Muscle of back (tissue), 13 donors: ENCODE results near the gene RCN2. TPM values are rescaled to one million over a fixed set of nuclear protein-coding genes. Genes with fewer than 3 reads are reported as not detected.
"Not testable (repeated sequence)": the region's sequence is repeated elsewhere in the genome, so short reads cannot be mapped to it uniquely, and the experiment has no call there.

Source experiments
- DNase-seq, 3 donors: peaks; one replicate each; pipeline versions ENCODE4 v3.0.0 to v3.0.0-alpha.2; 2013
- long read RNA-seq, 9 donors: transcript quantifications; one replicate each; lab custom pipeline, GENCODE V29; 2026
- polyA plus RNA-seq, 10 donors: library from polyadenylated mRNA; unstranded; fragments of 120-200 nt; gene quantifications; one replicate each; pipeline ENCODE4 v1.2.1, GENCODE V29; 2013; ENCODE audit not compliant: insufficient read length in 10 of 10

Gene RCN2
- polyA plus RNA-seq = 100 to 1,000 TPM in 8 of 10 donors, 10 to 100 TPM in 2; 98.7 to 131 (median 115) TPM
- long read RNA-seq, donor 1, full-length matches to known transcripts = 40 of 46 reads
- long read RNA-seq, donor 1, partial matches to known transcripts = 6 of 46 reads
- long read RNA-seq, donor 1, other reads (novel, unspliced or antisense) = 0 of 46 reads
- long read RNA-seq, donor 2, full-length matches to known transcripts = 41 of 108 reads
- long read RNA-seq, donor 2, partial matches to known transcripts = 67 of 108 reads
- long read RNA-seq, donor 2, other reads (novel, unspliced or antisense) = 0 of 108 reads
- long read RNA-seq, donor 3 = 0 reads
- long read RNA-seq, donor 4, full-length matches to known transcripts = 42 of 50 reads
- long read RNA-seq, donor 4, partial matches to known transcripts = 8 of 50 reads
- long read RNA-seq, donor 4, other reads (novel, unspliced or antisense) = 0 of 50 reads
- long read RNA-seq, donor 5, full-length matches to known transcripts = 78 of 90 reads
- long read RNA-seq, donor 5, partial matches to known transcripts = 12 of 90 reads
- long read RNA-seq, donor 5, other reads (novel, unspliced or antisense) = 0 of 90 reads
- long read RNA-seq, donor 6, full-length matches to known transcripts = 57 of 66 reads
- long read RNA-seq, donor 6, partial matches to known transcripts = 9 of 66 reads
- long read RNA-seq, donor 6, other reads (novel, unspliced or antisense) = 0 of 66 reads
- long read RNA-seq, donor 7, full-length matches to known transcripts = 51 of 51 reads
- long read RNA-seq, donor 7, partial matches to known transcripts = 0 of 51 reads
- long read RNA-seq, donor 7, other reads (novel, unspliced or antisense) = 0 of 51 reads
- long read RNA-seq, donor 8, full-length matches to known transcripts = 32 of 44 reads
- long read RNA-seq, donor 8, partial matches to known transcripts = 12 of 44 reads
- long read RNA-seq, donor 8, other reads (novel, unspliced or antisense) = 0 of 44 reads
- long read RNA-seq, donor 9, full-length matches to known transcripts = 5 of 5 reads
- long read RNA-seq, donor 9, partial matches to known transcripts = 0 of 5 reads
- long read RNA-seq, donor 9, other reads (novel, unspliced or antisense) = 0 of 5 reads

GRCh38 chr15:76931397-76932134, at the start of gene RCN2:
TSS of gene RCN2 (plus strand) at chr15:76931749. CDS start at chr15:76931842, 93 bp downstream.
- DNase-seq = peak; percentile 95 to 99 (median 97)

GRCh38 chr15:76885212-76885611, 46.3 kb upstream of the RCN2 start:
- DNase-seq = no peak

- DNase-seq = not testable (repeated sequence)
These were observed 44.0 kb upstream of the RCN2 start for GRCh38 chr15:76887280-76888141.

- not testable (repeated sequence) for DNase-seq
These were observed 38.7 kb upstream of the RCN2 start for GRCh38 chr15:76892836-76893235.

GRCh38 chr15:76894174-76894573, 37.4 kb upstream of the RCN2 start:
- DNase-seq = no peak

GRCh38 chr15:76898102-76898501, 33.4 kb upstream of the RCN2 start:
- DNase-seq = no peak

GRCh38 chr15:76899176-76899930, 32.2 kb upstream of the RCN2 start:
- DNase-seq = not testable (repeated sequence)

- not testable (repeated sequence) for DNase-seq
These were observed 31.6 kb upstream of the RCN2 start for GRCh38 chr15:76899931-76900310.

GRCh38 chr15:76901965-76902364, 29.6 kb upstream of the RCN2 start:
- DNase-seq = no peak

GRCh38 chr15:76903251-76903681, 28.3 kb upstream of the RCN2 start:
- DNase-seq = peak in 1 of 3 donors; percentile 25

GRCh38 chr15:76904461-76905012, 27.0 kb upstream of the RCN2 start:
- peak in 2 of 3 donors; percentile 43 to 77 for DNase-seq

- peak; percentile 90 to 97 (median 94) for DNase-seq
These were observed 26.3 kb upstream of the RCN2 start, which contains the start of gene SCAPER for GRCh38 chr15:76905013-76905839. TSS of gene SCAPER (minus strand) at chr15:76905340. CDS start at chr15:76883817, 21,523 bp downstream.

- DNase-seq = no peak
These were observed 25.7 kb upstream of the RCN2 start for GRCh38 chr15:76905855-76906254.

- DNase-seq = no peak
These were observed 19.1 kb upstream of the RCN2 start for GRCh38 chr15:76912430-76912829.

- DNase-seq = no peak
These were observed 17.8 kb upstream of the RCN2 start for GRCh38 chr15:76913737-76914136.

- DNase-seq = no peak
These were observed 15.2 kb upstream of the RCN2 start for GRCh38 chr15:76916369-76916768.

GRCh38 chr15:76928201-76928600, 3.3 kb upstream of the RCN2 start:
- no peak for DNase-seq
